AML-193 (cell line): ENCODE results near the gene ATOSA.

Experiments used
- DNase-seq, 2 experiments: peaks; one replicate each; lab custom pipeline; 2025; lab: John Stamatoyannopoulos, UW

ATOSA gene

GRCh38 chr15:52683580-52683979 lies 4.4 kb upstream of the ATOSA start:
- peak; percentile 38 to 61 for DNase-seq

- DNase-seq = peak; percentile 71 to 80
These were observed 3.6 kb upstream of the ATOSA start for GRCh38 chr15:52682781-52683180.

GRCh38 chr15:52682200-52682599 lies 3.0 kb upstream of the ATOSA start:
- DNase-seq = no peak

GRCh38 chr15:52681441-52681840 lies 2.3 kb upstream of the ATOSA start:
- DNase-seq = no peak

- DNase-seq = no peak
These were observed 1.6 kb upstream of the ATOSA start for GRCh38 chr15:52680761-52681160.

- DNase-seq = no peak
These were observed 828 bp upstream of the ATOSA start for GRCh38 chr15:52680041-52680391.

- DNase-seq = peak; percentile 32 to 33
These were observed 538 bp downstream of the ATOSA start for GRCh38 chr15:52678468-52679231.

GRCh38 chr15:52677593-52678467 lies 1.4 kb downstream of the ATOSA start:
- peak; percentile 53 to 60 for DNase-seq

GRCh38 chr15:52674831-52675230 lies 4.4 kb downstream of the ATOSA start:
- DNase-seq = no peak

- DNase-seq = peak in 1 of 2 experiments; percentile 27
These were observed 5.5 kb downstream of the ATOSA start for GRCh38 chr15:52673734-52674133.

GRCh38 chr15:52673312-52673711 lies 5.9 kb downstream of the ATOSA start:
- DNase-seq = no peak

- no peak for DNase-seq
These were observed 6.5 kb downstream of the ATOSA start for GRCh38 chr15:52672661-52673060.

- DNase-seq = no peak
These were observed 9.1 kb downstream of the ATOSA start for GRCh38 chr15:52670087-52670486.

- DNase-seq = no peak
These were observed 11.1 kb downstream of the ATOSA start for GRCh38 chr15:52668133-52668532.

GRCh38 chr15:52667597-52667996 lies 11.6 kb downstream of the ATOSA start:
- DNase-seq = no peak

- DNase-seq = no peak
These were observed 15.5 kb downstream of the ATOSA start for GRCh38 chr15:52663536-52664294.

- no peak for DNase-seq
These were observed 17.3 kb downstream of the ATOSA start for GRCh38 chr15:52661909-52662308.

GRCh38 chr15:52660192-52660591 lies 19.0 kb downstream of the ATOSA start:
- DNase-seq = no peak

GRCh38 chr15:52658955-52659354 lies 20.2 kb downstream of the ATOSA start:
- no peak for DNase-seq

GRCh38 chr15:52657338-52657737 lies 21.9 kb downstream of the ATOSA start:
- no peak for DNase-seq

GRCh38 chr15:52656412-52656811 lies 22.8 kb downstream of the ATOSA start:
- no peak for DNase-seq

GRCh38 chr15:52653431-52653964 lies 25.7 kb downstream of the ATOSA start:
- DNase-seq = no peak
